ENCODE measurements around the gene MLLT3. TPM values are rescaled to one million over a fixed set of nuclear protein-coding genes. Genes with fewer than 3 reads are reported as not detected.

The MLLT3 gene
- total and polyA plus RNA-seq, 2 of the 8 experiments (the other 6 are each of a cell fraction or from before 2014, with no cell fraction given), result 5.9 to 9.6 TPM

- WGBS, 2 experiments (ENCODE audit: extremely low coverage in 1 of 2, insufficient coverage in 1 of 2, insufficient read length in 1 of 2, insufficient replicate concordance in 2 of 2, low coverage in 1 of 2, low lambda C conversion rate in 2 of 2, missing lambda C conversion rate in 1 of 2), result 90% methylated on average over 1 of the region's 1 CpG; no CpG with 5 or more reads in 1 of the 2 experiments
- H3K79me1 ChIP-seq (ENCODE audit: low read depth, low read length), result no peaks in the 10 kb centered on the region
- no peak overlapping the region for H3K9ac ChIP-seq (replicated peaks in 1 of 4; ENCODE audit: extremely low read depth in 1 of 4, low read depth in 3 of 4, low read length in 3 of 4)
- no peak overlapping the region for H3K4me2 ChIP-seq (ENCODE audit: insufficient read depth in 1 of 2, low read depth in 2 of 2, low read length in 2 of 2)
- H3K9me3 ChIP-seq (ENCODE audit: insufficient read depth in 2 of 2, low read depth in 1 of 2, low read length in 1 of 2), result no peaks in the 10 kb centered on the region
- no peak overlapping the region for H2BK15ac ChIP-seq (ENCODE audit: low read length)
- H3K4me1 ChIP-seq (replicated peaks in 1 of 4; ENCODE audit: control insufficient read depth in 3 of 4, insufficient read depth in 4 of 4, low read length in 3 of 4), result peaks cover 0 to 3% (median 0%) of the 10 kb centered on the region in 4 experiments; a peak in 1 of 7 replicates
- H3K23me2 ChIP-seq (ENCODE audit: low read depth, low read length), result no peaks in the 10 kb centered on the region
- H4K91ac ChIP-seq (replicated peaks; ENCODE audit: insufficient read length, low read length), result no peak overlapping the region
- POLR2A ChIA-PET (ENCODE audit: partially characterized antibody), result no interaction called here
- H2BK5ac ChIP-seq (ENCODE audit: low read depth, low read length), result no peak overlapping the region
- no peak overlapping the region for H2BK20ac ChIP-seq (ENCODE audit: low read length)
- no peak overlapping the region for H2BK12ac ChIP-seq (ENCODE audit: low read depth, low read length)
- no peak for DNase-seq (ENCODE audit: low read depth in 1 of 2, low spot score in 2 of 2)
- H3K4me3 ChIP-seq (ENCODE audit: extremely low read depth in 1 of 4, insufficient read depth in 2 of 4, low read depth in 3 of 4, low read length in 4 of 4), result no peak overlapping the region
- H2BK120ac ChIP-seq (replicated peaks; ENCODE audit: low read depth, low read length), result no peak overlapping the region
- CTCF ChIA-PET (ENCODE audit: partially characterized antibody), result no interaction called here
- no peak overlapping the region for H2AFZ ChIP-seq (ENCODE audit: low read length)
- no peak for FAIRE-seq
- H4K5ac ChIP-seq (ENCODE audit: insufficient read length, low read depth, low read length), result no peak overlapping the region
- H2AK5ac ChIP-seq (ENCODE audit: low read depth, low read length), result no peak overlapping the region
- H3K18ac ChIP-seq (ENCODE audit: extremely low read depth, low read length), result no peak overlapping the region
- H4K8ac ChIP-seq (ENCODE audit: extremely low read depth, insufficient read depth, low read length), result no peak overlapping the region
- H3K79me2 ChIP-seq (ENCODE audit: control insufficient read depth in 1 of 2, insufficient read depth in 2 of 2, low read length in 2 of 2), result no peaks in the 10 kb centered on the region
- no peaks in the 10 kb centered on the region for H3K36me3 ChIP-seq (ENCODE audit: control insufficient read depth in 2 of 4, insufficient read depth in 4 of 4, low read length in 3 of 4)
- H3K4ac ChIP-seq (replicated peaks; ENCODE audit: insufficient read length, low read depth, low read length), result no peak overlapping the region
- H4K20me1 ChIP-seq (replicated peaks in 1 of 2; ENCODE audit: control insufficient read depth in 1 of 2, insufficient read depth in 2 of 2, low read length in 2 of 2), result no peaks in the 10 kb centered on the region
- TF ChIP-seq USF2 (IDR thresholded peaks at IDR 0.05; ENCODE audit: low read length), result no peak
- H3K27me3 ChIP-seq (replicated peaks in 1 of 4; ENCODE audit: control insufficient read depth in 3 of 4, extremely low read depth in 1 of 4, insufficient read depth in 3 of 4, low read length in 3 of 4), result no peaks in the 10 kb centered on the region; a peak in 1 of 7 replicates
- H3K56ac ChIP-seq (replicated peaks; ENCODE audit: insufficient read length, low read depth, low read length), result no peak overlapping the region
- H3K27ac ChIP-seq (ENCODE audit: low read depth, low read length), result no peak overlapping the region
- H3K14ac ChIP-seq (ENCODE audit: insufficient read length), result no peak overlapping the region
- H3K23ac ChIP-seq (ENCODE audit: insufficient read length), result no peak overlapping the region
These were observed 130.7 kb downstream of the MLLT3 start for GRCh38 chr9:20491612-20492011.

All from H1 (cell line).